Inflammatory macrophage treated with lipopolysaccharide for 4 hours (primary cell): ENCODE data around the gene OLFML2A.

ENCODE experiments used
- DNase-seq: peaks from one replicate; pipeline ENCODE4 v3.0.0-alpha.2; 2020

OLFML2A gene

DNA sequence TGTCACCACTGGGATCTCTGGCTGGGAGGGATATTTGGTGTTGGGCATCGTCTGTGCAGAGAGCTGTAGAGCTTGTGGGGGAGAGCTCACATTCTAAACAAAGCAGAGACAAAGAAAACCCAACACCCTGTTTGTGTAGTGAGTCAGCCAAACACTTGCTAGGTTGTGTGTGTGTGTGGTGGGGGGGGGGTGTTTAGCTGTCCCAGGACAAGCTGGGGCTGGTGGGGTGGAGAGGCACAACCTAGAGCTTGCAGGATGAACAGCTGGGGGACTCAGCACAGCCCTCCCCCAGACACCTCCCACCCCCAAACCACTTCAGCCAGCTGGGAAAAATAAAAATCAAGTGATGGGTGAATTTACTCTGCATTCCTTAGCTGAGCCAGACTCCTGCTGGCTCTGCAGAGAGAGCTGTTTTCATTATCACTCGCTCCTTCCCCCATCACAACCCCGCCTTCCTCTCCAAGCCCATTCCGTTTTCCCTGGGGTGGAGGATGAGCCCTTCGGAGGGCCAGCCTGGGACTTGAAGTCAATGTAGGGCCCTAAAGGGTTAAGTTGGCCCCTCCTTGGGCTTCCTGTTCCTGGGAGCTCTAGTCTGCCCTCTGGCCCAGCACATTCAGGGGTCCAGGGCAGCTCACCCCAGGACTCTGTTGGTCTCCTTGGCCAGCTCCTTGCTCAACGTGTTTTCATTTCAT, 2.6 kb downstream of the OLFML2A start:
- DNase-seq, result no peak

GRCh38 chr9:124780060-124780756, 3.3 kb downstream of the OLFML2A start:
- DNase-seq, result no peak

DNA sequence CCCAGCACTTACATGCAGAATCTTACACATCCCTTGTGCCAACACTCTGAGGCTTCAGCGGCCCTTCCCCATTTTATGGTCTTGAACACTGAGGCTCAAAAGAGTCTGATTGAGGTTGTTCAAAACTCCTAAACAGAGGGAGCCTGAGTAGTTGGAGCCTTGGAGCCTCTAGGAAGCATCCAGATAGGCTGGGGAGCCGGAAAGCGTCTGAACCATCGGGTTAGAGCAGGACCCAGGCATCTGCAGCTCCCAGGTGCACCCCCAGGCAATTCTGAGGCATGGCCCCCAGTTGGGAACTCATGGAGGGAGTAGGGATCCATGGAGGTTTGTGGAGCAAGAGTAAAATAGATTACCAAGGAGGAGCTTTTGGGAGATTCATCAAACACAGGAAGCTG, 3.8 kb downstream of the OLFML2A start:
- DNase-seq, result no peak

GRCh38 chr9:124781967-124782660, 5.2 kb downstream of the OLFML2A start:
- DNase-seq, result no peak

GRCh38 chr9:124782661-124783574, 6.0 kb downstream of the OLFML2A start:
- no peak for DNase-seq

DNA sequence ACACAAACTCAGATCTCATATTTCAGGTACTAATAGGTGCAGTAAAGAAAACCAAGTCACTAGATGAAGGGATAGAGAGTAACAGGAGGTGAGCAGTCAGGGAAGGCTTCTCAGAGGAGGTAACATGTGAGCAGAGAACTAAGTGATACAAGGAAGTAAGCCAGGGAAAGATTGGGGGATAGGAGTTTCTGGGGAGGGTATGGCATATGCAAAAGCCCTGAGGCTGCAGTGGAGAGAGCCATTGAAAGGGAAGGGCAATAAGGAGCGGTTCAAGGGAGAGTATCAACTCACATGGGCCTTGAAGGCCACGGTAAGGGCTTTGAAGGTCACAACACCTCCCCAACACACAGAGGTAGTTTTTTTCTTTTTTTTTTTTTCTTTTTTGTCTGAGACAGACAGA, 6.9 kb downstream of the OLFML2A start:
- no peak for DNase-seq

DNA sequence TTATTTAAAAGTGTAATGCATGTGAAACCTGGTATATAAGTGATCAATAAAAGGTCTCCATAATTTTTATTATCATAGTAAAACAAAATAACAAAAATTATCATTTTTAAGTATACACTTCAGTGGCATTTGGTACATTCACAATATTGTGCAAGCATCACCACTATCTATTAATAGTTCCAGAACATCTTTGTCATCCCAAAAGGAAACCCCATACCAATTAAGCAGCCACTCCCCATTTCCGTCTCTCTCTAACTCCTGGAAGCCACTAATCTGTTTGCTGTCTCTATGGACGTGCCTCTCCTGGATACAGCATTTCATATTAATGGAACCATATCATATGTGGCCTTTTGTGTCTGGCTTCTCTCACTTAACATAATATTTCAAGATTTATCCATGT, 7.6 kb downstream of the OLFML2A start:
- DNase-seq, result peak; percentile 13

- DNase-seq, result no peak
Measured at GRCh38 chr9:124786881-124787573, 10.1 kb downstream of the OLFML2A start.

DNA sequence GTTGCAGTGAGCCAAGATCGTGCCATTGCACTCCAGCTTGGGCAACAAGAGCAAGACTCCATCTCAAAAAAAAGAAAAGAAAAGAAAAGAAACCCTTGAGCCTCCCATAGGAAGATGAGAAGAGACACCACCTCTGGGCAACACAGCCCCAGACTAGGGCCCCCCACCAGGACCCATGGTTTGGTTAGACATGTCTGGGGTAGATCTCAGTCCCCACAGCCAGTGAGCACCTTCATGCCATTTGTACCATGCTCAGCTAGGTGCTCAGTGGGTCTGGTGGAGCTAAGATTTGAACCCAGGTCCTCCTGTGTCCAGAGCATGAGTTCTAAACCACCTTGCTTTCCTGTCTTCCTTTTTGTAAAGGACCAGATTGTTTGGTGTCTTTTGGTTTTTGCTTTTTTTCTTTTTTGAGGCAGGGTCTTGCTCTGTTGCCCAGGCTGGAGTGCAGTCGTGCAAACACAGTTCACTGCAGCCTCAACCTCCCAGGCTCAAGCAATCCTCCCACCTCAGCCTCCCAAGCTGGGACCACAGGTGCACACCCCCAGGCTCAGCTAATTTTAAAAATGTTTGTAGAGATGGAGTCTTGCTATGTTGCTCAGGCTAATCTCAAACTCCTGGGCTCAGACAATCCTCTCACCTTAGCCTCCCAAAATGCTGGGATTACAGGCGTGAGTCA, 11.7 kb downstream of the OLFML2A start:
- no peak for DNase-seq

DNA sequence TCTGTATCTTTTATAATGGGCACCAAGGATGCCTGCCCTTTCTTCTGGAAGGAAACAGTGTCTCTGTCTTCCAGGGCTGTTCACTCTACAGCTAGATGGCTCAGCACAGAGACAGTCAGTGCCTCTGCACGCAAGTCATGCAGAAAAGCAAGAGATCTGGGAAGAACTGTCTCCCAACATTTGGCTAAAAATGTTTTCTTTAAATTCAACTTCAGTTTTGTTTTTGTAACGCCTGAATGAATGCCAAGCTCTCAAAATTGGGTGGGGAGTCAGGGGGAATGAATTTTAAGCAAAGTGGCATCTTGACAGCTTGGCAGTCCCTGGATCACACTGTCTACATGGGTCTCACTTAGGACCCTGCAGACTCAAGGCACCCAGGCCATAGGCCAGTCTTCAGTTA, 12.6 kb downstream of the OLFML2A start:
- no peak for DNase-seq

- DNase-seq, result no peak
Measured at GRCh38 chr9:124790301-124790700, 13.4 kb downstream of the OLFML2A start.

DNA sequence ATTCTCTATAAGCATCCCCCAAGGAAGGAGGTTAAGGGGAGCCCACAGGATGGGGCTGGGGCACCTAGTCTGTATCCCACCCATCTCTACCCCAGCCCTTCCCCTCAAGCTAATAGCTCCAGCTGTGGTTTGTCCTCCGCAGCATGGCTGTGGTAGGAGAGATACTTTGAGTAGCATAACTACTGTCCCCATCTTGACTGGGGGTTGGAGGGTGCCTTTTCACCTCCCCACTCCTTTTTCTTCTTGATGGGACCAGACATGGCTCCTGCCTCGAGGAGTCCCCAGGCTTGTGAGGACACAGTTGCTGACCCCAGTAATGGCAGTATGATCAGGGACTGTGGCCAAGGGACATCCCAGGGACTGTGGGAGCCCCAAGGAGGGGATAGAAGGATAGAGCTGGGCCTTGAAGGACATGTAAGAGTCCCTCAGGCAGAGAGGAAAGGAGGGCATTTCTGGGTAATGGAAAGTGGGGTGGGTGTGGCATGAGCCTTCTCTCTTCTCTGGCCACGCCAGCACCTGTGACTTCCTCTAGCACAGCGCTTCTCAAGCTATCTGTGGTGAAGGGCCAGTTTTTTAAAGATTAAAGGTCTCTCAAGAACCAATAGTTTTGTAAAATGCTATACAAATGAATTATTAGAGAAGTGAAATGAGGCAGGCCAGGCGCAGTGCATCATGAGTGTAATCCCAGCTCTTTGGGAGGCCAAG, 14.0 kb downstream of the OLFML2A start:
- DNase-seq, result no peak

GRCh38 chr9:124792257-124793014, 15.5 kb downstream of the OLFML2A start:
- DNase-seq, result no peak

DNA sequence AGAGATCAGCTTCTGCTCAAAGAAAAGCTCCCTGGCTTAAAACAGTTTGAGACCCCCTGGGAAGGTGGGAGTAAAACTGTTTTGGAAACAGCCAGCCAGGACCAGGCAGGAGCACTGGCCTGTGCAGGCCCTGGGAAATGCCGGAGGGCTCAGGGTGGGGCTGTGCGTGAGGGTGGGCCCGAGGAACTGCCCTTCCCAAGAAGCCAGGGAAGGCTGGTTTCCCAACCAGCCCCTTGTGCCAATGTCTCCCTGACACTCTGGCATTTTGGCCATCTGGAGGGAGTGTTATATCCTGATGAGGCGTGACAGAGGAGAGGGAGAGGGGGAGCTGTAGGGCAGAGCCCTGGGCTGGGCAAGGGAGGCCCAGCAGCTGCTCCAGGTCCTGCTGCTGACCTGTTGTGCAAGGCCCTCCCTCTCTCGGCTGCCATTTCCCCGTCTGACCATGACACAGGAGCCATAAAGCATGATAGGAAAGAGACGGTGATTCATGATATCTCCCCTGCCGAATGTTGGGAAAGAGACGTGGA, 16.1 kb downstream of the OLFML2A start:
- no peak for DNase-seq

GRCh38 chr9:124794902-124795491, 18.1 kb downstream of the OLFML2A start:
- DNase-seq, result no peak

GRCh38 chr9:124795881-124796431, 19.0 kb downstream of the OLFML2A start:
- DNase-seq, result no peak

GRCh38 chr9:124797343-124798103, 20.6 kb downstream of the OLFML2A start:
- no peak for DNase-seq

DNA sequence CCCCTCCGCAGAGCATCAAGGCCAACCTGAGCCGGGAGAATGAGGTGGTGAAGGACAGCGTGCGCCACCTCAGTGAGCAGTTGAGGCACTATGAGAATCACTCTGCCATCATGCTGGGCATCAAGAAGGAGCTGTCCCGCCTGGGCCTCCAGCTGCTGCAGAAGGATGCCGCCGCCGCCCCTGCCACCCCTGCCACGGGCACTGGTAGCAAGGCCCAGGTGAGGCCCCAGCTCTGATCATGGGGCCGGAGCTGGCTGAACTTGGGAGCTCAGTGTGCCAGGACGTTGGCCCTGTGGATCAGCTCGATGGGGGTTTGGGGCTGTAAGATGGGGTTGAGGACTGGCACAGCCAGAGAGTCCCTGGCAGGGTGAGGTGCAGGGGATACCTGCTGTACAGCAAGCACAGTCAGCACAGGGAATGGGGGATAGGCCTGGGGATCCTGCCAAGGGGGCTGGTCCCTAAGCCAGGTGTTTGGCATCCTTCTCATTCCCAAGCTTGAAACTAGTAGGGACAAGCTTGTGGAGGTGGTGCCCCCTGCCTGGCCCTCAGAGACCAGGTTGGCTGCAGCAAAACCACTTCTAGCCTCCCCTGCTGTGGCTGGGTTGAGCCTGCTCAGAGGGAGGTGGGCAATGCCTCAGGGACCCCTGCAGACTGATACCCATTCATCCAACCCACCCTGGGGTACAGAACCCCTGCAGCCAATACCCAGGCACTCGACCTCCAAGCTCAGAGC, 22.5 kb downstream of the OLFML2A start:
- DNase-seq, result no peak
